K562 (cell line): Measurements from ENCODE around the gene KLHL29. TPM values are rescaled to one million over a fixed set of nuclear protein-coding genes. Genes with fewer than 3 reads are reported as not detected.

Experiments
- ATAC-seq: fragments of 200-7000 bp; cut with Tn5 transposase; 3 replicates; pipeline ENCODE4 v1.9.1; 2020; ENCODE audit warnings: moderate library complexity
- BruUV-seq: library from RNA; stranded (reverse); fragments of 400-500 nt; replicated peaks from 2 replicates; lab custom pipeline; 2021; lab: Mats Ljungman, UMichigan
- CTCF ChIA-PET: fragments of 300-600 bp; formaldehyde crosslinking; extraction: SDS; loops from one replicate; lab custom pipeline; 2021; ENCODE audit warnings: low intra/inter-chr PET ratio; lab: Yijun Ruan, JAX
- POLR2A ChIA-PET: fragments of 300-600, 350-650 bp; sonication (Branson Sonifier 250); formaldehyde crosslinking; extraction: SDS; loops from one replicate; lab custom pipeline; 2021; ENCODE audit warnings: antibody characterized with exemption, inconsistent platforms; lab: Yijun Ruan, JAX
- DNase-seq, 4 experiments: peaks; one replicate each; pipeline versions ENCODE4 v3.0.0 to v3.0.0-alpha.2; 2011 to 2018; ENCODE audit warnings: low spot score in 3 of 4, mixed read lengths in 3 of 4; ENCODE audit errors: extremely low read depth in 1 of 4
- FAIRE-seq: peaks from 2 replicates; lab custom pipeline; 2011; peaks lifted over from hg19 to GRCh38; lab: Jason Lieb, UNC
- H2AFZ ChIP-seq: 2 replicates; pipeline ENCODE4 v1.6.0; 2011; ENCODE audit warnings: low read depth, low read length, control low read depth, inconsistent platforms
- H3K27ac ChIP-seq: fragments of 200-600 bp; 3 replicates; pipeline ENCODE4 v1.8.0; 2011; ENCODE audit warnings: low read depth, mild to moderate bottlenecking, control low read depth, inconsistent platforms, low read length, moderate library complexity, mixed read lengths; ENCODE audit errors: extremely low read depth
- H3K27me3 ChIP-seq, 2 experiments: fragments of 300-600 bp in 1 of 2; 2 replicates in 1 of 2; 3 replicates in 1 of 2; pipeline versions ENCODE4 v1.6.0 to v1.8.0; 2011; ENCODE audit warnings: inconsistent platforms in 2 of 2, low read length in 2 of 2, mild to moderate bottlenecking in 1 of 2, mixed read lengths in 1 of 2, moderate library complexity in 1 of 2; ENCODE audit not compliant: control insufficient read depth in 2 of 2, insufficient read depth in 2 of 2
- H3K36me3 ChIP-seq: fragments of 300-600 bp; 3 replicates; pipeline ENCODE4 v1.8.0; 2011; ENCODE audit warnings: mild to moderate bottlenecking, low read length, inconsistent platforms; ENCODE audit not compliant: control insufficient read depth, insufficient read depth
- H3K4me1 ChIP-seq, 2 experiments: fragments of 200-600 bp in 1 of 2; replicated peaks in 1 of 2; 2 replicates in 1 of 2; 3 replicates in 1 of 2; pipeline versions ENCODE4 v1.5.1 to v1.8.0; 2011; ENCODE audit warnings: inconsistent platforms in 2 of 2, low read length in 2 of 2, mild to moderate bottlenecking in 1 of 2, mixed read lengths in 1 of 2, moderate library complexity in 1 of 2; ENCODE audit not compliant: control insufficient read depth in 2 of 2, insufficient read depth in 2 of 2
- H3K4me2 ChIP-seq: 2 replicates; pipeline ENCODE4 v1.6.1; 2011; ENCODE audit warnings: low read length, control low read depth, inconsistent platforms, mixed read lengths; ENCODE audit not compliant: insufficient read depth
- H3K4me3 ChIP-seq: fragments of 200-600 bp; sonication (generic), shearing (Covaris generic); 2 replicates; pipeline ENCODE4 v1.5.1; 2016; ENCODE audit warnings: control low read depth, inconsistent platforms
- H3K79me2 ChIP-seq: fragments of 200-600 bp; 3 replicates; pipeline ENCODE4 v1.8.0; 2011; ENCODE audit warnings: low read length, inconsistent platforms; ENCODE audit not compliant: control insufficient read depth, insufficient read depth
- H3K9ac ChIP-seq, 2 experiments: 2 replicates each; pipeline versions ENCODE4 v1.6.0 to v1.6.1; 2011; ENCODE audit warnings: low read depth in 2 of 2, low read length in 2 of 2, control low read depth in 1 of 2, inconsistent platforms in 1 of 2, mild to moderate bottlenecking in 1 of 2, mixed read lengths in 1 of 2; ENCODE audit not compliant: insufficient read depth in 1 of 2
- H3K9me1 ChIP-seq: one replicate; pipeline ENCODE4 v1.6.0; 2011; ENCODE audit warnings: inconsistent platforms, mild to moderate bottlenecking, low read length, moderate library complexity; ENCODE audit not compliant: control insufficient read depth, insufficient read depth
- H3K9me3 ChIP-seq: replicated peaks from 2 replicates; pipeline ENCODE4 v1.5.1; 2011; ENCODE audit warnings: low read depth, low read length, inconsistent platforms; ENCODE audit not compliant: control insufficient read depth, insufficient read depth
- H4K20me1 ChIP-seq: replicated peaks from 2 replicates; pipeline ENCODE4 v1.6.1; 2011; ENCODE audit warnings: low read length, inconsistent platforms, mixed read lengths; ENCODE audit not compliant: control insufficient read depth, insufficient read depth
- CTCF ChIP-seq, 3 experiments: IDR thresholded peaks in 2 of 3; conservative IDR thresholded peaks in 1 of 3; 2 replicates each; pipeline ENCODE4 v1.5.1; 2011 to 2012; ENCODE audit warnings: low read length in 3 of 3, mild to moderate bottlenecking in 3 of 3, control low read depth in 2 of 3, improper control_type of control experiment in 1 of 3, inconsistent platforms in 1 of 3, low read depth in 1 of 3, mixed read lengths in 1 of 3, moderate library complexity in 1 of 3; ENCODE audit not compliant: insufficient read depth in 2 of 3
- FOXM1 ChIP-seq, 2 experiments: fragments of 450-650 bp in 1 of 2; sonication (generic) in 1 of 2; formaldehyde crosslinking in 1 of 2; IDR thresholded peaks; 2 replicates each; pipeline versions ENCODE4 v1.6.1 to v1.9.0; 2017 to 2022; ENCODE audit warnings: low read depth in 2 of 2, mild to moderate bottlenecking in 2 of 2, missing genetic modification reagents in 1 of 2, moderate library complexity in 1 of 2
- LARP7 ChIP-seq: fragments of 450-650 bp; IDR thresholded peaks from 2 replicates; pipeline ENCODE4 v1.6.1; 2016
- POLR3A ChIP-seq: IDR thresholded peaks from 2 replicates; pipeline ENCODE4 v1.6.1; 2011; ENCODE audit warnings: borderline replicate concordance, mild to moderate bottlenecking, moderate library complexity; ENCODE audit not compliant: insufficient read length, insufficient read depth; ENCODE audit errors: extremely low read depth
- TCF7L2 ChIP-seq: fragments of 150-350 bp; IDR thresholded peaks from 2 replicates; pipeline ENCODE4 v1.6.1; 2016; ENCODE audit warnings: low read depth, mild to moderate bottlenecking, low read length, moderate library complexity
- WGBS: fragments of 100-300 bp; shearing (Covaris generic); methylation state at CpG from one replicate; pipeline ENCODE4 v1.1.6; 2016; ENCODE audit warnings: low coverage, mixed read lengths; ENCODE audit not compliant: insufficient coverage; ENCODE audit errors: missing lambda C conversion rate; 5-methylcytosine and 5-hydroxymethylcytosine counted together
- in situ Hi-C: fragments of 300-500 bp; cut with MboI; formaldehyde crosslinking; loops from 4 replicates; pipeline ENCODE4 v1.15.0; 2018; ENCODE audit warnings: inconsistent platforms, mixed read lengths
- intact Hi-C: fragments of 100-400 bp; cut with micrococcal nuclease; formaldehyde crosslinking; loops from 2 replicates; pipeline ENCODE4 v1.14.2; 2022
- polyA plus RNA-seq, 8 experiments: library from polyadenylated mRNA; depleted of rRNA in 4 of 8; stranded (reverse) in 5 of 8; unstranded in 3 of 8; fragments of >200 nt; fragmentation: Nextera tagmentation in 2 of 8; fragmentation: Illumina TruSeq in 1 of 8; extraction: Ambion mirVana in 2 of 8; extraction: Trizol in 1 of 8; gene quantifications; 2 replicates each; pipeline versions ENCODE4 v1.2.1 to v1.2.3, GENCODE V29; 2011 to 2014; ENCODE audit warnings: inconsistent platforms in 1 of 8, missing spikeins in 1 of 8
- total RNA-seq, 7 experiments: library from RNA; depleted of rRNA in 6 of 7; stranded (reverse); fragments of >200 nt in 6 of 7; fragmentation: Illumina TruSeq in 2 of 7; extraction: Trizol in 2 of 7; gene quantifications; 2 replicates each; pipeline versions ENCODE4 v1.2.1 to v1.2.3, GENCODE V29; 2011 to 2021; ENCODE audit warnings: low replicate concordance in 1 of 7
- TF ChIP-seq, protein P1 (sequence below): fragments of 250-450 bp; sonication (Bioruptor Pico); IDR thresholded peaks from 2 replicates; pipeline ENCODE4 v1.4.0; 2020

Gene KLHL29
- total and polyA plus RNA-seq, 9 of the 15 experiments (the other 6 are each of a cell fraction or from before 2014, with no cell fraction given), result 0.03 to 0.31 (median 0.08) TPM; not detected in 1

- TF ChIP-seq, protein P1, sequence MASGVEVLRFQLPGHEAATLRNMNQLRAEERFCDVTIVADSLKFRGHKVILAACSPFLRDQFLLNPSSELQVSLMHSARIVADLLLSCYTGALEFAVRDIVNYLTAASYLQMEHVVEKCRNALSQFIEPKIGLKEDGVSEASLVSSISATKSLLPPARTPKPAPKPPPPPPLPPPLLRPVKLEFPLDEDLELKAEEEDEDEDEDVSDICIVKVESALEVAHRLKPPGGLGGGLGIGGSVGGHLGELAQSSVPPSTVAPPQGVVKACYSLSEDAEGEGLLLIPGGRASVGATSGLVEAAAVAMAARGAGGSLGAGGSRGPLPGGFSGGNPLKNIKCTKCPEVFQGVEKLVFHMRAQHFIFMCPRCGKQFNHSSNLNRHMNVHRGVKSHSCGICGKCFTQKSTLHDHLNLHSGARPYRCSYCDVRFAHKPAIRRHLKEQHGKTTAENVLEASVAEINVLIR, result no peak
Measured at GRCh38 chr2:23504591-23504990, 119.6 kb downstream of the KLHL29 start (continued).

DNA sequence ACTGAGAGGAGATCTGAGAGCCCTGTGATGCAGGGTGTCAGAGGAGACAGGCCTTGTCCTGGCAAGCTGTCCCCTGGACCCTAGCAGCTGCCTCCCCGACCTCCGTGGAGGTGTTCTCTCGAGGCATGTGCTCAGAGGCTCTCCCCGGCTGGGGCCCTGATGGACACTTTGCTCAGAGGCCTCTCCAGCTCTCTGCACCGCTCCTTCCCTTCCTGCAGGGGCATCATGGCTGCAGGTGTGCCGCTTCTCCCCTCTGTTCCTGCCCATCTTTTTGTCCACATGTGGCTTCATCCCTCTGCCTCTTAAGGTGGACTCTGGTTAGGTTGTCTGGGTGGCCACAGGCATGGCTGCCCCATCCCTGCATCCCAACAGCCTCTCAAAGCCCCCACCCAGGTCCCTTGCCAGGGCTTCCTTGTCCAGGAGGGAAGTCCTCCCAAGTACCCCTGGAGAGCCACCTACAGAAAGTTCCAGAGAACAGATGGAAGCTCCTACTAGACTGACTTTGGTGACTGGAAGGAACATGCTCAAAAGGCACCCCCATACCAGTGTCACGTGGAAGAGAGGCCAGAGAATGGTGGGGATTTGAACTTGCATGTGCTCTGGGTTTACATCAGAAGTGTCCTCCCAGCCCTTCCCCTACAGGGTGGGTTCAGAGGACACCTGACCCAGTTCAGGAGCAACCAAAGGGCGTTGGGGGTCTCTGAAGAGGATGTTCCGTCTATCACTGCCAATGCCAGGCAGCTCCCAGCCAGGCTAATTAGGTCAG is 120.4 kb downstream of the KLHL29 start:
- ChIA-PET POLR2A (no interaction called here), CTCF (no interaction called here)
- no peak overlapping the region for H2AFZ ChIP-seq
- no peaks in the 10 kb centered on the region for H3K4me1 ChIP-seq
- TF ChIP-seq FOXM1 (IDR thresholded peaks at IDR 0.05; ENCODE audit: low read depth) (no peak), FOXM1 (CRISPR knock-in tag; IDR thresholded peaks at IDR 0.05; ENCODE audit: low read depth) (no peak), CTCF (IDR thresholded peaks at IDR 0.05 in 2 of 3, conservative IDR thresholded peaks at IDR 0.05 in 1 of 3; ENCODE audit: insufficient read depth in 2 of 3, low read depth in 1 of 3, low read length in 3 of 3) (0 out of 6 replicates have a peak, but pooled peaks of 2 of the 3 experiments have one; percentile 2 to 17), POLR3A (no peak), TCF7L2 (no peak), LARP7 (no peak)
- H3K9ac ChIP-seq, result no peak overlapping the region
- H3K9me3 ChIP-seq, result no peaks in the 10 kb centered on the region
- FAIRE-seq, result no peak
- no peak overlapping the region for H3K4me3 ChIP-seq
- 0 out of 2 replicates have a peak, but pooled peaks cover 3% of the 10 kb centered on the region for H4K20me1 ChIP-seq
- intact Hi-C loops (no loop called here), in situ Hi-C loops (no loop called here)
- BruUV-seq, result no TSS peak
- peak; percentile 71 for ATAC-seq
- no peaks in the 10 kb centered on the region for H3K79me2 ChIP-seq
- peaks cover 22 to 85% of the 10 kb centered on the region in 2 experiments for H3K27me3 ChIP-seq
- DNase-seq, result no peak
- H3K27ac ChIP-seq, result no peak overlapping the region
- 1% methylated on average over 9 of the region's 9 CpGs for WGBS
- H3K36me3 ChIP-seq, result no peaks in the 10 kb centered on the region
- H3K4me2 ChIP-seq, result no peak overlapping the region
- no peaks in the 10 kb centered on the region for H3K9me1 ChIP-seq
